Stimulated activated CD8-positive, alpha-beta memory T cell treated with anti-CD3 and anti-CD28 coated beads, Interleukin-15, amount 100 ng/mL, for 48 hours (primary cell): ENCODE results near the gene PGLYRP4.

Experiments
- DNase-seq, 2 donors: peaks; one replicate each; pipeline ENCODE4 v3.0.0-alpha.2; 2020; ENCODE audit warnings: low read depth in 2 of 2

The PGLYRP4 gene

GRCh38 chr1:153288634-153289275, 59.9 kb downstream of the PGLYRP4 start:
- no peak for DNase-seq
